Calu3 (cell line): Measurements from ENCODE around the gene P3H4. TPM values are rescaled to one million over a fixed set of nuclear protein-coding genes. Genes with fewer than 3 reads are reported as not detected.

ENCODE experiments used
- BruUV-seq: library from RNA; stranded (reverse); fragments of 400-500 nt; replicated peaks from 2 replicates; lab custom pipeline; 2021; lab: Mats Ljungman, UMichigan
- CTCF ChIA-PET: fragments of 300-600 bp; sonication (Branson Sonifier 250); formaldehyde crosslinking; loops from one replicate; lab custom pipeline; 2022; ENCODE audit warnings: antibody characterized with exemption; lab: Charles Lee
- DNase-seq: peaks from one replicate; pipeline ENCODE4 v3.0.0; 2022
- H3K27ac Mint-ChIP-seq: one replicate; pipeline ENCODE4 v1.8.0; 2022; ENCODE audit warnings: mixed read lengths; ENCODE audit not compliant: unreplicated experiment
- H3K27me3 Mint-ChIP-seq: one replicate; pipeline ENCODE4 v1.8.0; 2022; ENCODE audit warnings: mixed read lengths; ENCODE audit not compliant: unreplicated experiment
- H3K36me3 Mint-ChIP-seq: one replicate; pipeline ENCODE4 v1.8.0; 2022; ENCODE audit warnings: mild to moderate bottlenecking, moderate library complexity, mixed read lengths; ENCODE audit not compliant: insufficient read depth, unreplicated experiment
- H3K4me1 Mint-ChIP-seq: one replicate; pipeline ENCODE4 v1.8.0; 2022; ENCODE audit warnings: mild to moderate bottlenecking, low read depth, mixed read lengths; ENCODE audit not compliant: unreplicated experiment
- H3K4me3 Mint-ChIP-seq: one replicate; pipeline ENCODE4 v1.8.0; 2022; ENCODE audit warnings: mild to moderate bottlenecking, low read depth, moderate library complexity, mixed read lengths; ENCODE audit not compliant: unreplicated experiment
- H3K9me3 Mint-ChIP-seq: one replicate; pipeline ENCODE4 v1.8.0; 2022; ENCODE audit warnings: low read depth, mixed read lengths; ENCODE audit not compliant: unreplicated experiment
- CTCF ChIP-seq: fragments of 200-600 bp; IDR thresholded peaks from one replicate; pipeline ENCODE4 v1.8.0; 2022; ENCODE audit warnings: antibody characterized with exemption; ENCODE audit not compliant: unreplicated experiment
- intact Hi-C: fragments of 100-400 bp; cut with micrococcal nuclease; formaldehyde crosslinking; loops from one replicate; pipeline ENCODE4 v1.10.0; 2022; ENCODE audit not compliant: unreplicated experiment
- total RNA-seq: library from RNA; stranded (reverse); gene quantifications from 2 replicates; pipeline ENCODE4 v1.2.3, GENCODE V29; 2022

The P3H4 gene
- total RNA-seq, 1 experiment from 2014 or later = 19.9 TPM

DNA sequence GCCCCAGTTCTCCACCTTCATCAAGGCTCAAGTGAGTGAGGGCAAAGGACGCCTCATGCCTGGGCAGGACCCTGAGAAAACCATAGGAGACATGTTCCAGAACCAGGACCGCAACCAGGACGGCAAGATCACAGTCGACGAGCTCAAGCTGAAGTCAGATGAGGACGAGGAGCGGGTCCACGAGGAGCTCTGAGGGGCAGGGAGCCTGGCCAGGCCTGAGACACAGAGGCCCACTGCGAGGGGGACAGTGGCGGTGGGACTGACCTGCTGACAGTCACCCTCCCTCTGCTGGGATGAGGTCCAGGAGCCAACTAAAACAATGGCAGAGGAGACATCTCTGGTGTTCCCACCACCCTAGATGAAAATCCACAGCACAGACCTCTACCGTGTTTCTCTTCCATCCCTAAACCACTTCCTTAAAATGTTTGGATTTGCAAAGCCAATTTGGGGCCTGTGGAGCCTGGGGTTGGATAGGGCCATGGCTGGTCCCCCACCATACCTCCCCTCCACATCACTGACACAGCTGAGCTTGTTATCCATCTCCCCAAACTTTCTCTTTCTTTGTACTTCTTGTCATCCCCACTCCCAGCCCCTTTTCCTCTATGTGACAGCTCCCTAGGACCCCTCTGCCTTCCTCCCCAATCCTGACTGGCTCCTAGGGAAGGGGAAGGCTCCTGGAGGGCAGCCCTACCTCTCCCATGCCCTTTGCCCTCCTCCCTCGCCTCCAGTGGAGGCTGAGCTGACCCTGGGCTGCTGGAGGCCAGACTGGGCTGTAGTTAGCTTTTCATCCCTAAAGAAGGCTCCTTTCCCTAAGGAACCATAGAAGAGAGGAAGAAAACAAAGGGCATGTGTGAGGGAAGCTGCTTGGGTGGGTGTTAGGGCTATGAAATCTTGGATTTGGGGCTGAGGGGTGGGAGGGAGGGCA lies 10.7 kb upstream of the P3H4 start:
- intact Hi-C loops = no loop called here
- CTCF ChIA-PET = no interaction called here
- Mint-ChIP-seq H3K4me1 (no peaks in the 10 kb centered on the region), H3K9me3 (no peaks in the 10 kb centered on the region), H3K27ac (no peak overlapping the region), H3K27me3 (peaks cover 45% of the 10 kb centered on the region), H3K36me3 (peaks cover 33% of the 10 kb centered on the region), H3K4me3 (no peak overlapping the region)
- DNase-seq = no peak
- no peak for TF ChIP-seq CTCF
- no TSS peak for BruUV-seq

GRCh38 chr17:41821776-41822175 lies 10.0 kb upstream of the P3H4 start:
- Mint-ChIP-seq H3K9me3 (no peaks in the 10 kb centered on the region), H3K4me1 (no peaks in the 10 kb centered on the region), H3K4me3 (no peak overlapping the region), H3K27me3 (peaks cover 45% of the 10 kb centered on the region), H3K36me3 (peaks cover 33% of the 10 kb centered on the region), H3K27ac (no peak overlapping the region)
- no TSS peak for BruUV-seq
- DNase-seq = no peak
- CTCF ChIA-PET = no interaction called here
- TF ChIP-seq CTCF = no peak
- intact Hi-C loops = no loop called here

DNA sequence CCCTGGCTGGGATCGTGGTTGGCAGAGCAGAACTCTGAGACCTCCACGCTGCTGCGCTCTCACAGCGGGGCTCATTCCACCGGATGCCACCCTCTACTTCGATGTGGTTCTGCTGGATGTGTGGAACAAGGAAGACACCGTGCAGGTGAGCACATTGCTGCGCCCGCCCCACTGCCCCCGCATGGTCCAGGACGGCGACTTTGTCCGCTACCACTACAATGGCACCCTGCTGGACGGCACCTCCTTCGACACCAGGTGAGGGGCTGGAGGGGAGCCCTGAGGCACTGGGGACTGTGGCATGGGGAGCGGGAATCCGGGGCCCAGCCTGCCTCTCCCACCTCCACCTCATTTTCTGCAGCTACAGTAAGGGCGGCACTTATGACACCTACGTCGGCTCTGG lies 6.3 kb upstream of the P3H4 start:
- intact Hi-C loops = no loop called here
- no peak overlapping the region for H3K4me3 Mint-ChIP-seq
- no peaks in the 10 kb centered on the region for H3K4me1 Mint-ChIP-seq
- BruUV-seq = no TSS peak
- peaks cover 45% of the 10 kb centered on the region for H3K27me3 Mint-ChIP-seq
- TF ChIP-seq CTCF = no peak
- CTCF ChIA-PET = no interaction called here
- H3K9me3 Mint-ChIP-seq = no peaks in the 10 kb centered on the region
- DNase-seq = no peak
- H3K36me3 Mint-ChIP-seq = peaks cover 25% of the 10 kb centered on the region
- no peak overlapping the region for H3K27ac Mint-ChIP-seq

DNA sequence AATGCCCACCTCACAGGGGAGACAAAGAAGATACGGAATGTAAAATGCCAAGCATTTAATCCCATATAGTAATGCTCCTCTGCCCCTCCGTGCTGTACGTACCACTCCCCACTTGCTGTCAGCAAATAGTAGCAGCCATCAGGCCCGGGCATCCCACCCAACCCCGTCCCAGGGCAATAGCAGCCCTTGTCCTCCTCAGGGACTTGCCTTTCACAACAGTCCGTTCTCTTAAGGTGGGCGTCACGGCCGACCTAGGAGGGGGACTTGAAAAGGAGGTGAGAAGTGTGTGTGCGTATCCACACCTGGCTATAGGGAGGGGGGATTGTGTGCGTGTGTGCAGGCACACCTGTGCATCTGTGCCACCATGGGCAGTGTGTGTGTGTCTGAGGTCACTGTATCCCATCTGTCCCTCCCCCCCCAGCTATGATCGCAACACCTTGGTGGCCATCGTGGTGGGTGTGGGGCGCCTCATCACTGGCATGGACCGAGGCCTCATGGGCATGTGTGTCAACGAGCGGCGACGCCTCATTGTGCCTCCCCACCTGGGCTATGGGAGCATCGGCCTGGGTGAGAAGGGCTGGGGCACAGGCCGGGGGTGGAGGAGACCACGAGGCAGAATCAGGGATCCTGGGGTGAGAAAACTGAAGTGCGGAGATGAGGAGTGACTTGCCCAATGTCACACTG lies 5.0 kb upstream of the P3H4 start:
- Mint-ChIP-seq H3K4me3 (no peak overlapping the region), H3K36me3 (peaks cover 30% of the 10 kb centered on the region), H3K27me3 (peaks cover 40% of the 10 kb centered on the region), H3K27ac (no peak overlapping the region), H3K4me1 (peaks cover 9% of the 10 kb centered on the region), H3K9me3 (no peaks in the 10 kb centered on the region)
- no TSS peak for BruUV-seq
- no peak for TF ChIP-seq CTCF
- CTCF ChIA-PET = no interaction called here
- DNase-seq = no peak
- intact Hi-C loops = no loop called here
